Transverse colon (tissue), 4 donors: ENCODE measurements around the gene BBS12. TPM values are rescaled to one million over a fixed set of nuclear protein-coding genes. Genes with fewer than 3 reads are reported as not detected.

Experiments used
- DNase-seq: peaks from one replicate; pipeline ENCODE4 v3.0.0-alpha.2; 2019
- H3K27ac ChIP-seq, 4 donors: fragments of 200-600 bp; sonication (generic); 2 replicates each; pipeline ENCODE4 v1.5.1; 2016 to 2018; ENCODE audit warnings: inconsistent platforms in 4 of 4
- H3K27me3 ChIP-seq: fragments of 200-600 bp; sonication (generic); 2 replicates; pipeline ENCODE4 v1.5.1; 2017; ENCODE audit warnings: inconsistent platforms
- H3K36me3 ChIP-seq, 4 donors: fragments of 200-600 bp; sonication (generic); 2 replicates each; pipeline ENCODE4 v1.5.1; 2017 to 2019; ENCODE audit warnings: inconsistent platforms in 4 of 4
- H3K4me1 ChIP-seq, 4 donors: fragments of 200-600 bp; sonication (generic); 2 replicates each; pipeline ENCODE4 v1.5.1; 2017 to 2020; ENCODE audit warnings: inconsistent platforms in 4 of 4
- H3K4me3 ChIP-seq, 4 donors: fragments of 200-600 bp; sonication (generic); 1 replicate in 1 of 4; 2 replicates in 3 of 4; pipeline versions ENCODE4 v1.5.1 to v1.6.1; 2017 to 2019; ENCODE audit warnings: inconsistent platforms in 4 of 4
- H3K9me3 ChIP-seq, 2 donors: fragments of 200-600 bp; sonication (generic); 2 replicates each; pipeline ENCODE4 v1.5.1; 2017 to 2019; ENCODE audit warnings: inconsistent platforms in 2 of 2
- CTCF ChIP-seq, 5 experiments: fragments of 200-600 bp in 3 of 5; fragments of 450-650 bp in 2 of 5; sonication (generic) in 3 of 5; IDR thresholded peaks; 1 replicate in 2 of 5; 2 replicates in 3 of 5; pipeline ENCODE4 v1.5.1; 2016 to 2017; ENCODE audit warnings: antibody characterized with exemption in 5 of 5, inconsistent platforms in 3 of 5, mild to moderate bottlenecking in 2 of 5, moderate library complexity in 1 of 5
- EP300 ChIP-seq: sonication (generic); formaldehyde crosslinking; IDR thresholded peaks from one replicate; pipeline ENCODE4 v1.6.1; 2017; ENCODE audit warnings: antibody characterized with exemption, low read depth
- POLR2A ChIP-seq: fragments of 450-650 bp; IDR thresholded peaks from one replicate; pipeline ENCODE4 v1.6.1; 2016; ENCODE audit warnings: antibody characterized with exemption, mild to moderate bottlenecking, moderate library complexity
- POLR2AphosphoS5 ChIP-seq, 3 donors: sonication (generic); formaldehyde crosslinking; IDR thresholded peaks; one replicate each; pipeline ENCODE4 v1.6.1; 2016; ENCODE audit warnings: antibody characterized with exemption in 3 of 3
- WGBS, 2 donors: methylation state at CpG; one replicate each; pipeline ENCODE4 v1.1.5; 2018; ENCODE audit warnings: low coverage in 1 of 2; 5-methylcytosine and 5-hydroxymethylcytosine counted together
- in situ Hi-C, 4 donors: fragments of 200-750 bp; cut with MboI; loops; one replicate each; pipeline versions ENCODE4 v1.15.0 to v1.15.1; 2017; ENCODE audit warnings: low sequenced_read_pairs in 3 of 4, low pct_ligation_motif_present in 1 of 4, low pct_unique_long_range_greater_than_20kb in 1 of 4
- intact Hi-C: fragments of 100-400 bp; cut with DNase I; formaldehyde crosslinking; loops from one replicate; pipeline ENCODE4 v1.15.1; 2023; ENCODE audit warnings: low total_unique reads
- total RNA-seq, 4 donors: library from RNA; depleted of rRNA; stranded (reverse); fragments of >200 nt; gene quantifications; one replicate each; pipeline ENCODE4 v1.1.0, GENCODE V29; 2016

The BBS12 gene
- total RNA-seq, 4 donors from 2014 or later = 0.60 to 6.0 (median 3.3) TPM

- no peak for DNase-seq
- intact Hi-C loops = no loop called here
- Histone ChIP-seq H3K9me3 (no peaks in the 10 kb centered on the region), H3K4me1 (peaks cover 0 to 9% (median 4%) of the 10 kb centered on the region in 4 donors), H3K27ac (no peak overlapping the region), H3K36me3 (no peaks in the 10 kb centered on the region), H3K4me3 (no peak overlapping the region), H3K27me3 (no peaks in the 10 kb centered on the region)
- in situ Hi-C loops = no loop called here
- no peak for TF ChIP-seq POLR2AphosphoS5 (IDR thresholded peaks at IDR 0.05)
- no peak for TF ChIP-seq EP300
- TF ChIP-seq CTCF (IDR thresholded peaks at IDR 0.05) = no peak
- no peak for TF ChIP-seq POLR2A
- WGBS, 2 donors = 68 to 74% methylated on average over 2 to 3 of the region's 3 CpGs
These were observed 28.6 kb upstream of the BBS12 start for GRCh38 chr4:122703868-122704267.

GRCh38 chr4:122705009-122705408 is 27.5 kb upstream of the BBS12 start:
- H3K4me1 ChIP-seq = peaks cover 0 to 9% (median 4%) of the 10 kb centered on the region in 4 donors
- TF ChIP-seq POLR2AphosphoS5 (IDR thresholded peaks at IDR 0.05) (no peak), CTCF (IDR thresholded peaks at IDR 0.05) (no peak), EP300 (no peak), POLR2A (no peak)
- H3K27me3 ChIP-seq = no peaks in the 10 kb centered on the region
- H3K27ac ChIP-seq = no peak overlapping the region
- intact Hi-C loops (no loop called here), in situ Hi-C loops (no loop called here)
- H3K9me3 ChIP-seq = no peaks in the 10 kb centered on the region
- no peaks in the 10 kb centered on the region for H3K36me3 ChIP-seq
- H3K4me3 ChIP-seq = no peak overlapping the region
- DNase-seq = no peak
- 80 to 88% methylated on average over 1 to 4 of the region's 4 CpGs for WGBS, 2 donors

- no peak for TF ChIP-seq EP300
- TF ChIP-seq POLR2A = no peak
- no peak for TF ChIP-seq CTCF (IDR thresholded peaks at IDR 0.05)
- TF ChIP-seq POLR2AphosphoS5 (IDR thresholded peaks at IDR 0.05) = no peak
- in situ Hi-C loops (no loop called here), intact Hi-C loops (no loop called here)
- Histone ChIP-seq H3K4me3 (no peak overlapping the region), H3K27me3 (no peaks in the 10 kb centered on the region), H3K27ac (no peak overlapping the region), H3K9me3 (no peaks in the 10 kb centered on the region), H3K36me3 (no peaks in the 10 kb centered on the region), H3K4me1 (peaks cover 0 to 9% (median 4%) of the 10 kb centered on the region in 4 donors)
- DNase-seq = no peak
- WGBS, 2 donors = 17 to 44% methylated on average over 1 of the region's 1 CpG
These were observed 26.9 kb upstream of the BBS12 start for GRCh38 chr4:122705547-122706117.

- no peak overlapping the region for H3K27ac ChIP-seq
- H3K36me3 ChIP-seq = no peaks in the 10 kb centered on the region
- 90 to 95% methylated on average over 3 of the region's 3 CpGs for WGBS, 2 donors
- H3K4me1 ChIP-seq = peaks cover 0 to 9% (median 4%) of the 10 kb centered on the region in 4 donors
- in situ Hi-C loops (no loop called here), intact Hi-C loops (no loop called here)
- no peak for TF ChIP-seq CTCF (IDR thresholded peaks at IDR 0.05)
- no peak for TF ChIP-seq POLR2AphosphoS5 (IDR thresholded peaks at IDR 0.05)
- TF ChIP-seq POLR2A = no peak
- no peak for TF ChIP-seq EP300
- no peaks in the 10 kb centered on the region for H3K9me3 ChIP-seq
- no peaks in the 10 kb centered on the region for H3K27me3 ChIP-seq
- H3K4me3 ChIP-seq = no peak overlapping the region
- no peak for DNase-seq
These were observed 26.0 kb upstream of the BBS12 start for GRCh38 chr4:122706511-122706910.
